KMS-11 (cell line): Measurements from ENCODE around the gene PPM1H.

Experiments used
- H2AFZ ChIP-seq: fragments of 200-600 bp; sonication (generic); 2 replicates; pipeline ENCODE4 v1.6.1; 2016; ENCODE audit warnings: antibody characterized with exemption, mixed run types, low read depth
- H3K27ac ChIP-seq: fragments of 200-600 bp; sonication (generic); 2 replicates; pipeline ENCODE4 v1.6.1; 2016; ENCODE audit warnings: mild to moderate bottlenecking, mixed run types
- H3K27me3 ChIP-seq: fragments of 200-600 bp; sonication (generic); 2 replicates; pipeline ENCODE4 v1.6.1; 2017; ENCODE audit warnings: mild to moderate bottlenecking, low read depth, mixed run types, moderate library complexity; ENCODE audit not compliant: insufficient read depth
- H3K36me3 ChIP-seq: fragments of 200-600 bp; sonication (generic); 2 replicates; pipeline ENCODE4 v1.6.1; 2017; ENCODE audit warnings: mild to moderate bottlenecking, mixed run types; ENCODE audit not compliant: insufficient read depth
- H3K4me1 ChIP-seq: fragments of 200-600 bp; sonication (generic); 2 replicates; pipeline ENCODE4 v1.6.1; 2016; ENCODE audit warnings: mild to moderate bottlenecking, low read depth, mixed run types; ENCODE audit not compliant: poor library complexity, severe bottlenecking
- H3K4me2 ChIP-seq: fragments of 200-600 bp; sonication (generic); 2 replicates; pipeline ENCODE4 v1.7.0; 2016; ENCODE audit warnings: mild to moderate bottlenecking, mixed run types
- H3K4me3 ChIP-seq: fragments of 200-600 bp; sonication (generic); IDR thresholded peaks from 2 replicates; pipeline ENCODE4 v1.6.1; 2017; ENCODE audit warnings: low read depth, low read length, mixed read lengths; ENCODE audit not compliant: insufficient read depth
- H3K79me2 ChIP-seq: fragments of 200-600 bp; sonication (generic); 2 replicates; pipeline ENCODE4 v1.6.1; 2016; ENCODE audit warnings: low read depth, mixed run types; ENCODE audit not compliant: insufficient read depth
- H3K9ac ChIP-seq: fragments of 200-600 bp; sonication (generic); 2 replicates; pipeline ENCODE4 v1.6.1; 2016; ENCODE audit warnings: mild to moderate bottlenecking, mixed run types
- H4K20me1 ChIP-seq: fragments of 200-600 bp; sonication (generic); 2 replicates; pipeline ENCODE4 v1.6.1; 2016; ENCODE audit warnings: mild to moderate bottlenecking, mixed run types; ENCODE audit not compliant: insufficient read depth
- TF ChIP-seq, protein P1 (sequence below): fragments of 200-600 bp; sonication (generic); conservative IDR thresholded peaks from 2 replicates; pipeline ENCODE4 v1.6.1; 2017; ENCODE audit warnings: low read depth, mild to moderate bottlenecking, antibody characterized with exemption, low read length, moderate library complexity, mixed read lengths

The PPM1H gene

DNA sequence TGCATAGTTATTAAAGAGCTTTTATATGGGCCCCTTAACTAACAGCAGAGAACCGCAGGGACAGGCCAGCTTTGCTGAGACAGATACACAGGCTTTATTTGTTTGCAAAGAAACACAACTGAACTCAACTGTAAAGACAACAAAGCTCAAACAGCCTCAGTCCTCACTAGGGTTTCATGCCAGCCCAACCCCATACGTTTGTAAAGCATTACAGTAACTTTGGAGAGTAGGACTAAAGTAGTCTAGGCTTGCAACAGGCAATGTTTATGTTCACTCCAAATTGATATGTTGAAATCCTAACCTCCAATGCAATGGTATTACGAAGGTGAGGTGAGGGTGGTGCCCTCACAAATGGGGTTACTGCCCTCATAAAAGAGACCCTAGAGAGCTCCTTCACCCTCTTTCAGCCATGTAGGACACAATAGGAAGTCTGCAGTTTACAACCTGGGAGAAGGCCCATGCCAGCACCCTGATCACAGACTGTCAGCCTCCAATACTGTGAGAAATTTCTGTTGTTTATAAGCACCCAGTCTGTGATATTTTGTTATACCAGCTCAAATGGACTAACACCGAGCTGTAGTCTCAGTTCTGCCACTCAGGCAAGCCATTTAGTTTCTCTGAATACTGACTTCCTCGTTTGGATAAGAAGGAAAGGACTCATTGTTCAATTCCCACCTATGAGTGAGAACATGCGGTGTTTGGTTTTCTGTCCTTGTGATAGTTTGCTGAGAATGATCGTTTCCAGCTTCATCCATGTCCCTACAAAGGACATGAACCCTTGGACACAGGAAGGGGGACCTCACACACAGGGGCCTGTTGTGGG lies 35.2 kb downstream of the PPM1H start:
- Histone ChIP-seq H3K27ac (no peak overlapping the region), H3K79me2 (no peaks in the 10 kb centered on the region), H3K4me2 (no peak overlapping the region)

DNA sequence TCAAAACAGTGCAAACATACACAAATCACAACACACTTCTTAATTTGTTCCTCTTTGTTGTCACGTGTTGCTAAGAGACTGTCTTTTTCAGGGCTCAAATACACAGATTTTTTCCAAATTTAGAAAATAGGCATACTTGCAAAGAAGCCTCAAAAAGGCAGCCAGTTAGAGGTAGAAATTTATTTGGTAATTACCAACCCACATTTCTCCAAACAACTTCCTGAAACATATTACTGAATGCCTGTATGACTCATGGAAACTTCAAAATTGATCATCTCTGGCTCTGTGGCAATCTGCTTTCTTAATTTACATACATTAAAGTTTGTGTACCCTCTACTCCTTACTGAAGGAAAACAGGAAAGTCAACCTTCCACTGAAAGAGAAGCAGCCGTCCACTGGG lies 36.4 kb downstream of the PPM1H start:
- Histone ChIP-seq H3K27me3 (no peaks in the 10 kb centered on the region), H3K4me2 (no peak overlapping the region), H2AFZ (no peak overlapping the region), H4K20me1 (no peaks in the 10 kb centered on the region), H3K4me1 (no peaks in the 10 kb centered on the region), H3K27ac (no peak overlapping the region), H3K4me3 (no peak overlapping the region), H3K79me2 (no peaks in the 10 kb centered on the region), H3K36me3 (no peaks in the 10 kb centered on the region), H3K9ac (no peak overlapping the region)
- TF ChIP-seq, protein P1, sequence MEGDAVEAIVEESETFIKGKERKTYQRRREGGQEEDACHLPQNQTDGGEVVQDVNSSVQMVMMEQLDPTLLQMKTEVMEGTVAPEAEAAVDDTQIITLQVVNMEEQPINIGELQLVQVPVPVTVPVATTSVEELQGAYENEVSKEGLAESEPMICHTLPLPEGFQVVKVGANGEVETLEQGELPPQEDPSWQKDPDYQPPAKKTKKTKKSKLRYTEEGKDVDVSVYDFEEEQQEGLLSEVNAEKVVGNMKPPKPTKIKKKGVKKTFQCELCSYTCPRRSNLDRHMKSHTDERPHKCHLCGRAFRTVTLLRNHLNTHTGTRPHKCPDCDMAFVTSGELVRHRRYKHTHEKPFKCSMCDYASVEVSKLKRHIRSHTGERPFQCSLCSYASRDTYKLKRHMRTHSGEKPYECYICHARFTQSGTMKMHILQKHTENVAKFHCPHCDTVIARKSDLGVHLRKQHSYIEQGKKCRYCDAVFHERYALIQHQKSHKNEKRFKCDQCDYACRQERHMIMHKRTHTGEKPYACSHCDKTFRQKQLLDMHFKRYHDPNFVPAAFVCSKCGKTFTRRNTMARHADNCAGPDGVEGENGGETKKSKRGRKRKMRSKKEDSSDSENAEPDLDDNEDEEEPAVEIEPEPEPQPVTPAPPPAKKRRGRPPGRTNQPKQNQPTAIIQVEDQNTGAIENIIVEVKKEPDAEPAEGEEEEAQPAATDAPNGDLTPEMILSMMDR: no peak

More for the DNA sequence above, 35.2 kb downstream of the PPM1H start:
- no peaks in the 10 kb centered on the region for H3K27me3 ChIP-seq
- TF ChIP-seq, protein P1: no peak
- H3K4me3 ChIP-seq: no peak overlapping the region
- H4K20me1 ChIP-seq: no peaks in the 10 kb centered on the region
- no peak overlapping the region for H2AFZ ChIP-seq
- H3K4me1 ChIP-seq: no peaks in the 10 kb centered on the region
- no peaks in the 10 kb centered on the region for H3K36me3 ChIP-seq
- H3K9ac ChIP-seq: no peak overlapping the region

DNA sequence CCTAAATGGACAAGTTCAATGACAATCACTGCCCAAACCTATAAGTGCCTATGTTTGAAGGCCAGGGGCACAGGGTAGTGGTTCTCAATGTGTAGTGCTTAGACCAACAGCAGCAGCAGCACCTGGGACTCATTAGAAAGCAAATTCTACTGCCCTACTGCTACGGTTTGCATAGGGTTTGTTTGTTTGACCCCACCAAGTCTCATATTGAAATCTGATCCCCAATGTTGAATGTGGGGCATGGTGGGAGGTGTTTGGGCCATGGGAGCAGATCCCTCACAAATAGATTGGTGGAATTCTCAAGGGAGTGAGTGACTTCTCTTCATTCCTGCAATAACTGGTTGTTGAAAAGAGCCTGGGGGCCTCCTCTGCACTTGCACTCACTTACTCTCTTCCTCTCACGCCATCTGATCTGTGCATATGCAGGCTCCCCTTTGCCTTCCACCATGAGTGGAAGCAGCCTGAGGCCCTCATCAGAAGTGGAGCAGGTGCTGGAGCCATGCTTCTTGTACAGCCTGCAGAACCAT lies 39.5 kb downstream of the PPM1H start:
- Histone ChIP-seq H3K36me3 (no peaks in the 10 kb centered on the region), H3K4me1 (no peaks in the 10 kb centered on the region), H3K79me2 (no peaks in the 10 kb centered on the region), H3K9ac (no peak overlapping the region), H2AFZ (no peak overlapping the region), H3K4me3 (no peak overlapping the region), H3K27ac (no peak overlapping the region), H4K20me1 (no peaks in the 10 kb centered on the region), H3K27me3 (no peaks in the 10 kb centered on the region), H3K4me2 (no peak overlapping the region)
- TF ChIP-seq, protein P1: no peak

DNA sequence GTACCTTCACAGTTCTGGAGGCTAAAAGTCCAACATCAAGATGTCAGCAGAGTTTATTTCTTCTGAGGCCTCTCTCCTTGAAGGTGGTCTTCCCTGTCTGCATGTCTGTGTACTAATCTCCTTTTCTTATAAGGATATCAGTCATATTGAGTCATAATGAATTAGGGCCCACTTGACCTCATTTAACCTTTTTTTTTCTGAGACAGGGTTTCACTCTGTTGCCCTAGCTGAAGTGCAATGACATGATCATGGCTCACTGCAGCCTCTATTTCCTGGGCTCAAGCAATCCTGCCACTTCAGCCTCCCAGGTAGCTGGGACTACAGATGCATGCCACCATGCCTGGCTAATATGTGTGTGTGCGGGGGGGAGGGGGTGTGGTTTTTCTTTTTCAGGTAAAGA lies 41.7 kb downstream of the PPM1H start:
- Histone ChIP-seq H3K4me1 (no peaks in the 10 kb centered on the region), H2AFZ (no peak overlapping the region), H3K36me3 (no peaks in the 10 kb centered on the region), H4K20me1 (no peaks in the 10 kb centered on the region), H3K4me2 (no peak overlapping the region), H3K4me3 (no peak overlapping the region), H3K9ac (no peak overlapping the region), H3K27ac (no peak overlapping the region), H3K79me2 (no peaks in the 10 kb centered on the region), H3K27me3 (no peaks in the 10 kb centered on the region)
- TF ChIP-seq, protein P1: no peak
